ENCODE measurements around the gene ECI1.

ECI1 gene

DNA sequence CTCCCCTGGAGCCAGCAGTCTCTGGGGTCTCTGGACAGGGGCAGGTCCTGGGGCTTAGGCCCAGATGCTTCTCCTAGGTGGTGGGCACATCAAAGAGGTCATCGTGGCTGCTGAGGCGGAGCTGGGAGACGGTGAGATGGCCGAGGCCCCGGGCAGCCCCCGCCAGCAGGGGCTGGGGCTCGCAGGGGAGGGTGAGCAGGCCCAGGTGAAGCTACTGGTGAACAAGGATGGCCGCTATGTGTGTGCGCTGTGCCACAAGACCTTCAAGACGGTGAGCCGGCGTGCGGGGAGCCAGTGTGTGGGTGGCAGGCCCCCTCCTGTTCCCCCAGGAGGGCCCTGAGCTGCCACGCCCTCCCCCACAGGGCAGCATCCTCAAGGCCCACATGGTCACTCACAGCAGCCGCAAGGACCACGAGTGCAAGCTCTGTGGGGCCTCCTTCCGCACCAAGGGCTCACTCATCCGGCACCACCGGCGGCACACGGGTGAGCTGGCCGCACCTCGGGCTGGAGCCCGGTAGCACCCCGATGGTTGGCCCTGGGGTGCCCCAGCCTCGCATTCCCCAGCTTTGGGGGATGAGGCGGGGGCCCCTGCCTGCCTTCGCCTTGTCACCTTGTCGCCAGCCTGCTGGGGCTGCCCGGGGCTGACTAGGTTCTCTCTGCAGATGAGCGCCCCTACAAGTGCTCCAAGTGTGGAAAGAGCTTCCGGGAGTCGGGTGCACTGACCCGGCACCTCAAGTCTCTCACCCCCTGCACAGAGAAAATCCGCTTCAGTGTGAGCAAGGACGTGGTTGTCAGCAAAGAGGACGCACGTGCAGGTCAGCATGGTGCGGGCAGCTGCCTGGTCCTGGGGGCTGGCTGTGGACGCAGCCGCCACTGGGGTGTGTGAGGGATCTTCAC lies 19.0 kb downstream of the ECI1 start:
- no peak for DNase-seq

DNA sequence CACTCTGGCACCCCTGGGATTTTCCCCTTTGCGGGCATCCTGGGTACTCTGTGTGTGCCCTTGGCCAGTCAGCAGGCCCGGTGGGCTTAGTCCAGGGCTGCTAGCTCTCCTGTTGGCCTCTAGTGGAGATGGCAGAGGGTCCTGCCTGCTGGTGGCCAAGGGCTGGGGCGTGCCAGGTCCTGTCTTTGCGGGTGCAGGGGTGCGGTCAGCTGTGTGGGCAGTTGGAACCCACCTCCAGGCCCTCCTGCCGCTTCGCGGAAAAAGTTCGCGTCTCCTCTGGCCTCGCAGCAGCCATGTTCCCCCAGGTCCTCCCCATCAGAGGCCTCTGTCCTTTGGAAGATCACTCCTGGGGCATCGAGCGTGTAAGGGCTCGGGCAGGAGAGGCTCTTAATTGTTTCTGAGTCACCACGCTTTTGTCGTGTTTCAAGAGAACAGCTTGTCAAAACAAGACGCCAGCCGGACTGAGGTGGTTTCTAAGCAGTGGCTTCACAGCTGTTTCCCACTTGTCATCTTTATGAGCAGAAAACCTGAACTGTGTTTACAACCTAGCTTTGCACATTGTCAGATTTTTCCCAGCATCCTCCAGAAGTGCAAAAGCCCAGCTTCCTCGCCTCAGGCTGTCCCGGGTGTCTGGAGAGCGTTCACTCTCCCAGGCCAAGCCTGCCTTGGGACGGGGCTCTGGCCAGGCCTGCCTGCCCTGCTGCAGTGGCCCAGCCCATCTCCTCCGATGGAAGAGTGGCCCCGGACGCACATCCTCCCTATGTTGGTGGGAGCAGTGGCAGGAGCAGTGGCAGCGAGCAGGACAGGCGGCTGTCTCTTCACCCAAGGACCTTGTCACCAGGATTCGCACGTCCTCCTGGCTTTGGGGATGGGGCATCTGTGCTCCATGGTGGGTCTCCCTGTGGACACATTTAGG lies 20.1 kb downstream of the ECI1 start:
- no peak for DNase-seq

DNA sequence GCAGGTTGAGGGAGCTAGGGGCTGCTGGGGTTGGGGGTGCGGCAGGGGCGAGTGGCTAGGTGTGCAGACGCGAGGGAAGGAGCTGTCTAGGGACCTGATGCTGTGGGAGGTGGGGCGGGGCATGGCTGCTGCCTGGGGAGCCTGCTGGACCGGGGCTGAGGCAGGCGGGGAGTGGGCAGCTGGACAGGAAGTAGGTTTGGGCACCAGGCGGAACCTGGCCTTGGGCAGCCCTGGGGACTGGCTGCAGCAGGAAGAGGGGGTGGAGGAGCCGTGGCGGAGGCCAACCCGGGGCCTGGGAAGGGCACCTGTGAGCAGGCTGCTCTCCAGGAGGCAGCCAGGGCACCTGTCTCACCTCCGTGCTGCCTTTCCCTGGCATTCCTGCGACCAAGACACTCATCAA lies 21.0 kb downstream of the ECI1 start:
- DNase-seq = no peak

DNA sequence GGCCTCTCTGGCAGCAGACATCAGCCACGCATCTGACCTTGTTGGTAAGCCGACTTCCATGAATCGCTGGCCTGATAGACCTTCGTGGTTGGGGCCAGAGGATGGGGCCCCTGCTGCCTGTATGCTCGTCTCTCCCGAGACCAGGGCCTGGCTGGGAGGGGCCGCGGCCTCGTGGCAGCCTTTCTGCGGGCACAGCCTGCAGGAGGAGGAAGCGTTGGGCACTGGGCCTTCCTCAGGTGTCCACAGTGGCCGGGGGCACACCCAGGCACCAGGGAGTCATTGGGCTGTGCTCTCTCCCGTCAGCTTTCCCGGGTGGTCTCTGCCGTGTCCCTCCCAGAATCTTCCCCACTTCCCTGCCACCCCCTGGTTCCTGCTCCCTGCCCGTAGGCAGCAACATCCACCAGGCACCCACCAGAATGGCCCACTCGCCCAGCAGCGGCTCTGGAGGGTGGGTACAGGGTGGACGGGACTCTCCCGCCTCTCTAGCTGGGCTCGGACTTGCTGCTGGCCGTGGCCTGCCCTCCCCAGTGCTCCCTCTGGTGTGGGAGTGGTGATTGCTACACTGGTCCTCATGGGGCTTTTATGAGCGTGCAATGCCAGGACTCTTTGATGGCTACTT lies 21.6 kb downstream of the ECI1 start:
- DNase-seq = no peak

DNA sequence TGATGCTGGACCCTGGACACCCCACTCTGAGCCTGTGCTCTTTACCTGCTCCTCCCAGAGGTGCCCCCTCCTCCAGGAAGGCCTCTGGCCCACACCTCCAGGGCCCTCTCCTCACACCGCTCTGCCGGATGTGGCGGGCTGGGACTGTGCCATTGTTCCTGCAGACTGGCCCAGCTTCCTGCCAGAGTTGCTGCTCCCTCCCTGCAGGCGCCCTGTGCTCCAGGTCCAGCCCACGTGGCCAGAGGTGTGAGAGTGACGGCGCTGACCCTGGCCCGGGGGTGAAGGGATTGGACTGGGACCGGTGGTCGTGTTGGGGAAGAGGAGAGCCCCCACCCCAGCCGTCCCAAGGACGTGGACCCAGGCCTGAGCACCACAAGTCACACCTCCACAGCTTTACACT lies 22.3 kb downstream of the ECI1 start:
- no peak for DNase-seq

DNA sequence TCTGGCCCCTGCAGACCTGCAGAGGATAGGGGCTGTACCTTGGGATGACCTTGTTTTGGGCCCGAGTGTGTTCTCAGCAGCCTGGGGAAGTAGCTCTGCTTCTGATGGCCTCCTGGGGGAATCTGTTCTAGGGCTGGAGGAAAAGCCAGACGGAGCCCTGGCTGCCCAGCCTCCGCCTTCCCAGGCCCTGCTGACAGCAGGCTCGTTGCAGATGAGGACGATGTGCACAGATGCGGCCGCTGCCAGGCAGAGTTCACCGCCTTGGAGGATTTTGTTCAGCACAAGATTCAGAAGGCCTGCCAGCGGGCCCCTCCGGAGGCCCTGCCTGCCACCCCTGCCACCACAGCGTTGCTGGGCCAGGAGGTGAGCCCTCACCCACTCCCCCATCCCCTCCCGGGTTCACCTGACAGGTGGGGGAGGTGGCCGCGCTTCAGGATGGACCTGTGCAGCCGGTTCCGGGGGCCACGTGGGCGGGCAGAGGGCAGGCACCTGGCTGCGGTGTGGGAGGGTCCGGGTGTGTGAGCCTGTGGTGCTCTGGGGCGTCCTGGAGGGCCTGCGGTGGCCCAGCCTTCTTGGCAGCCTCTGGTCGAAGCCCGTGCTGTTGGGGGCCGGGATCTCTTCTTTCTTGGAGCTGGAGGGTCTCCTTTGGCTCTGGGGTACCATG lies 23.1 kb downstream of the ECI1 start:
- no peak for DNase-seq

DNA sequence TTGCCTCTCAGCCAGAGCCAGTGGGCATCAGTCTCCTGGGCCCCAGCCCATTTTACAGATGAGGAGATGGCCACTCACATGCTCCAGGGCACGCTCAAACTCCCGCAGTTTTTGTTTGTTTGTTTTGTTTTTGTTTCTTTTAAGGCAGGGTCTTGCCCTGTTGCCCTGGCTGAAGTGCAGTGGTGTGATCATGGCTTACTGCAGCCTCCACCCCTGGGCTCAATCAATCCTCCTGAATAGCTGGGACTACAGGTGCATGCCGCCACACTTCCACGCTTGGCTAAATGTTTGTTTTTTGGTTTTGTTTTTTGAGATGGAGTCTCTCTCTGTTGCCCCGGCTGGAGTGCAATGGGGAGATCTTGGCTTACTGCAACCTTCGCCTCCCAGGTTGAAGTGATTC lies 24.5 kb downstream of the ECI1 start:
- DNase-seq = no peak

DNA sequence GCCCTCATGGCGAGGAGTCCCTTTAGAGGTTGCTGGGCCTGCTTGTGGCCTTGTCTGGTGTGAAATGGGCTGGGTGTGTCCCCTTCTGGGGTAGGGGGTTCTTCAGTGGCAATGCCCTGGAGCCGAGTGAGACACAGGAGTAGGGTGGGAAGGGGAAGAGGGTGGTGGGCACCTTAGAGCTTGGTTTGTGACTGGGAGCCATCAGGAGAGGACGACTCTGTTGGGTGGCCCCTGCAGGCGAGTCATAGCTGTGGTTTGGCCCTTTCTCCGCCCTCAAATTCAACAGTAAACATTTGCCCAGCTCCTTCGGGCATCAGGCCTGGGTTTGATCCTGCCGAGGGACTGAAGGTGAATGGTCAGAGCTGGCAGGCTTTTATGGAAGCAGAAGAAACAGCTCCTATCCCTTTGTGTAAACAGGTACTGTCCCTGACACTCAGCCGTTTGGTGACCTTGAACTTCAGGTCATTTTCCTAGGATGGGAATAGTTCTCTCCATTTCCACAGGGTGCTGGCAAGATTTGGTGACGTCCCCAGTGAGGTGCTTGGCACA lies 25.1 kb downstream of the ECI1 start:
- no peak for DNase-seq

DNA sequence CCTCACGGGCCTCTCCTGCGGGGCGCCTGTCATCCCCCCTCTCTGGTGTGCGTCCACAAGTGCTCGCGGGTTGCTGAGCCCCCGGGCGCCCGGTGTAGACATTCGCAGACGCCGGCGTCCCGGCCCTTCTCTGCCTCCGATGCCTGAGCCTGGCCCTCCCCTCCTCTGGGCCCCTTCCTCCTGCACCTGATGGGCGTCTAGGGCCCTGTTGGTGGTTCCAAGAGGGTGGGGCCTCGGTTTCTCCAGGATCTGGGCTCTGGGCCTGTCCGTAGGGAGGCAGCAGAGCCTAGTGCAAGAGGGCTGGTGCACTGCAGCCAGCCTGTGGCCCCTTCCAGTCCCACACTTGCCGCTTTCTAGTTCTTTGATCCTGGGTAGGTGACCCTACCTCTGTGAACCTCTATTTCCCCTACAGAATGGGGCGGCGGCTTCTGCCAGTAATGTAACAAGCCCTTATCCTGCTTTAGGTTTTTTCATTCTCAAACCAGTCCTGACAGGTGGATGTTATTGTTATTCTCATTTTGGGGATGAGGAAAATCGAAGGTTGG lies 27.4 kb downstream of the ECI1 start:
- peak; percentile 29 for DNase-seq

DNA sequence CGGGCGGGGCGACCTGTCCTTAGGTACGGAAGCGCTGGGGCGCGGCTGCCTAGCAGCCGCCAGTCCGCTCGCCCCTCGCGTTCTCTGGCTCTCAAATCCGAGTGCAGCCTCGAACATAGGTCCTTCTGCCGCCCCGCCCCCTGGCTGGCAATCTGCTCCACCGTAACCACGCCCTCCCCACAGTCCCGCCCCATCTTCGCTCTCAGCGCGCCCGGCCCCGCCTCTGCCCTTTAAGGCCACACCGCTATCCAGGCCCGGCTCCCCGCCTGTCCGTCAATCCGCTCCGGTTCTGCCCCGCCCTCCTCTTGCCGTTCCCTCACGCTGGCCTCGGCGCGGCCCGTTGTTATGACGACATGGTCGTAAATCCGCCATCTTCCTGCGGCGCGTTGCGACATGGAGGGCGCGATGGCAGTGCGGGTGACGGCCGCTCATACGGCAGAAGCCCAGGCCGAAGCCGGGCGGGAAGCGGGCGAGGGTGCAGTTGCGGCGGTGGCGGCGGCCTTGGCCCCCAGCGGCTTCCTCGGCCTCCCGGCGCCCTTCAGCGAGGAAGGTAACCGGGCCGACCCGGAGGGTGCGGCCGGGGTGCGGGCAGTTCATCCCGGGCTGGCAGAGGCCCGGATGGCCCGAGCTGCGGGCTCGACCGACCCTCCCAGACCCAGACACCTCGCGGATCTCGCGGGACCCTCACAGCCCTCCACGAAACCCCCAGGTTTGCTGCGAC lies 28.0 kb downstream of the ECI1 start, which contains the start of gene E4F1:
Gene E4F1 (plus strand): TSS at position 371 of the 721 bp plus-strand sequence. CDS start 23 bp downstream, at position 394.
- DNase-seq = peak; percentile 100

DNA sequence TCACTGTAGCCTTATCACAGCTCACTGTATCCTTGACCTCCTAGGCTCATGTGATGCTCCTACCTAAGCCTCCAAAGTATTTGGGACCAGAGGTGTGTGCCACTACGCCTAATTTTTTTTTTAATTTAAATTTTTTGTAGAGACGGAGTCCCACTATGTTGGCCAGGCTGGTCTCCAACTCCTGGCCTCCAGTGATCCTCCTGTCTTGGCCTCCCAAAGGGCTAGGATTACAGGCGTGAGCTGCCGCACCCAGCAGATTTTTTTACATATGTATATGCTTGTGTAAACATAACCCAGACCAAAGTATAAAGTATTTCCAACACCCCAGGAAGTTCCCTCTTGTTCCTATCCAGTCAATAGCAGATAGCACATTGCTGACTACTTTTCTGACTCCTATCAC lies 35.1 kb downstream of the ECI1 start:
- no peak for DNase-seq

DNA sequence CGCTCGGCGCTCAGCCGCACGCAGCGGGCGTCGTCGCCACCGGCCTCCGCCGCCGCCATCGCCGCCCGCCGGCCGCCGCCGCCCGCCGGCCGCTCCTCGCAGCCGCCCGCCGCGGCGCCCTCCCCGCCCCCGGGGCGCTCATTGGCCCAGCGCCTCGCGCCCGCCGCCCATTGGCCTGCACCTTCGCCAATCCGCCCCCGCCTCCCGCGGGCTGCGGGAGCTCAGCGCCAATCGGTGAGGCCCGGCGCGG lies 36.7 kb downstream of the ECI1 start, which contains the start of gene PGP:
Gene PGP (minus strand): TSS at position 122 of the 250 bp plus-strand sequence. CDS start 63 bp downstream, at position 59.
- DNase-seq = no peak

DNA sequence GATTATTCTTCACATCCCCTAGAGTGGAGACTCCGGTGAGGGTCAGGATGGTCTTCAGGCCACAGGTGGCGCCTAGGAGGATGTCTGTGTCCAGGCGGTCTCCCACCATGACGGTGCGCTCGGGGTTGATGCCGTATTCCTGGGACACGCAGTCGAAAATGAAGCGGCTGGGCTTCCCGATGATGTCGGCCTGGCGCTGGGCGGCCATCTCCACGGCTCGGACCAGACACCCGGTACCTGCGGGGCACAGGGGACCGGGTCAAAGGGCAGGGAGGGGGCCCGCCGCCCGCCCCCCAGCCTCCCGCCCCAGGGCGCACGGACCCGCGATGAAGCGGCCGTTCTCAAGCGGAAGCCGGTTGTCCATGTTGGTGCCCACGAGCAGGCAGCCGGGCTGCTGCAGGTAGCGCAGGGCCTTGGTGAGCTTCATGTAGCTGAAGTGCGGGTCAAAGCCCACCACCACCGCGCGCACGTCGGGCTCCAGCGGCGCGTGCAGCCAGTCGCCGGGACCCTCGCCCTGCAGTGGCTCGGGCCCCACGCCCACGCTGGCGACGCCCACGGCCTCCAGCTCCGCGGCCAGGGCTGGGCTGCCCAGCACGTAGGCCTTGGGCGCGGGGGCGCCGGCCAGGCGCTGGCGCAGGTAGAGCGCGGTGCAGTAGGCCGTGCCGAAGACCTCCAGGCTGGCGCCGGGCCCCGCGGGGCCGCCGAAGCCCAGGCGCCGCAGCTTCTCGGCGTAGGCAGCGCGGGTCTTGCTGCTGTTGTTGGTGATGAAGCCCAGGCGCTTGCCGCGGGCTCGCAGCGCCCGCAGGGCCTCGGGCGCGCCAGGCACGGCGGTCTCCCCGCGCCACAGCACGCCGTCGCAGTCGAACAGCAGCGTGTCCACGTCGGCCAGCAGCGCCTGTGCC lies 37.3 kb downstream of the ECI1 start:
- DNase-seq = no peak

DNA sequence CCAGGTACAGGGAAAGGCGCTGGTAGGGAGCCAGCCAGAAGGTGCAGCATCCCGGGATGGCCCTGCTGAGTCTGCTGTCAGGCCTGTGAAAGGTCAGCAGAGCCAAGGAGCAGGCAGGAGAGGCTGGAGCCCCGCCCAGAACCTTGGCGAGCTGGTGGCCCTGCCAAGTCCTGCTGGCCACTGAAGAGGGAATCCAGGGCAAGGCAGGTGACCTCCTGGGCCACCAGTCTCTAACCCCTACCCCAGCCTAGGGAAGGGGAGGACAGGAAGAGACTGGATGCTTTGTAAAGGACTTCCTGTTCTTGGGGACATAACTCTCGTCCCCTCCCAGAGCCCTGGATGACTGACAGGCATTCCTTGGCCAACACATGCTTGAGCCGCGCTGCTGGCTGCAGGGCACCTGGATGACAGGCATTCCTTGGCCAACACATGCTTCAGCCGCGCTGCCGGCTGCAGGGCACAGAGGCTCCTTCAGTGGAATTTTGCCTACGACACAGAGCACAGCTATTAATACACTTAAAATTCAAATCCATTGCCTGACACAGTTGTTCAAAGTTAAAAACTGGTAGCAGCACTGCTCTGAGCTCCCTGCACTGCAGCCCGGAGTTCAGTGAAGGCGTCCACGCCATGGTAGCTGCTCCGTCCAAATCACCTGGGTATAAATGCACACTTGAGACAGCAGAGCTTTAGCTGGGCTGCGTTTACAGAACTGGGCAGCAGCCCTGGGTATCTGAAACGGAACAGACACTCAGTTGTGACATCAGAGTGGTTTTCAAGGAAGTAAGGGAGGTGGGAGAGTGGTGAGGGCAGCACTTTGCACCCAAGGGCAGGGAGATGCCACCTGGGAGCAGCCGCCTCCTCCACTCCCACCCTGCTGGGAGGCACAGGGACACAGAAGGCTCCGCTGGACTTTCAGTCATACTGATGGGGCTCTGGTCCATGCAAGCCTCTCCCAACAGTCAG lies 38.7 kb downstream of the ECI1 start:
- no peak for DNase-seq

DNA sequence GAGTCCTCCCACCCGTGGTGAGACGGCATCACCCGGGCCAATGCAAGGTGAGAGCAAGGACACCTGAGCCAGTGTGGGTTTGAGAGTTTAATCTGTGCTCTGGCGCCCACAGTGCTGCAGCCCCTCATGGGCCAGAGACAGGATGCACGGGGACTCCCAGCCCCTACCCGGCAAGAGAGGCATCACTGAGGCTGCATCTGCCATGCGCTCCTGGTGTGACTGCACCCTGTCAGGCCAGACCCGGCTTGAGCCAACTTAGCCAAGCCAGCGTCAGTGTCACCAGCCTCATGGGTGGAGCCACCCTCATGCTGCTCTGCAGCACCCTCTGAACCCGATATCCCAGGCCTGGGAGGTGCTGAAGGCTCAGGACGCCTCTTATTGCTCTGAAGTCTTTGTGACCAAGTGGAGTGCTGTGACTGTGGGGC lies 39.5 kb downstream of the ECI1 start:
- DNase-seq = no peak

DNA sequence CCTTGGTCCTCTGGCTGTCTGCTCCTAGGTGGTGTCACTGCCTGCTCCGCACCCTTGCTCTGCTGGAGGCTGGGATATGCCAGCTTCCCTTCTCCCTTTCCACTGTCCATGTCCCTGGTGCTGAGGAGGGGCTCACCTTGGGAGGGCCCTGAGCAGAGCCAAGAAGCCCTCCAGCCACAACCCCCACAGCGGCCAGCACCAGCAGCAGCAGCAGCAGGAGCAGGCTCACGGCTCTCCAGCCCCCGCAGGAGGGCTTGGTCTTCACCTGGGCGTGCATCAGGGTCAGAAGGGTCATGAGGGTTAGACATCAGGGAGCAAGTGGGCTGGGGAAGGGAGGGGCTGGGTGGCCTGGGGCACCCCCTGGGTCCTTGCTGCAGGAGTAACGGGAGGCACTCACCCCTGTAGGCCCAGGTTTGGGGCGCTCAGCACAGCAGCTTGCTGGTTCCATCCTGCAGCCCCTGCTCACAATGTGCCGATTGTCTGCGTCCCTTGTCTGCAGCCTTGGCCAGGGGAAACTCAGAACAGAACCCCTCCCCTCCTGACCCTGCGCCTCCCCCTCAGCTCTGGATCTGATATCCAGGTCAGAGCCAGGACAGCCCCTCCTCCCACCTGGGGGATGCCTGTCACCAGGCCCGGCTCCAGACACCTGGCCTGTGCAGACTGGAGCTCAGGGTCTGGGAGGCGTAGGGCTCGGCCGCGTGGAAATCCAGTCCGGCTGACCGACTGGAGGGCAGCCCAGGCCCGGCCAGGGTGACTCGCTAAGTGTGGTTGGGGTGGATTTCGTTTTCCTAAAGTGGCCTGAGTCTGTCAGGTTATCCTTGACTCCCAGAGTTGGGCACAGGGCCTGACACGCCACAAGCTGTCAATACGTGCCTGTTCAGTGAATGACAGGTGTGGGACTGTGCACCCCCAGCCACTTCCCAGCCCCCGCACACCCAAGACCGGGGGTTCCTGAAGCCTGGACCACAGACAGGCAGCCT lies 40.7 kb downstream of the ECI1 start, which contains the start of gene BRICD5:
Gene BRICD5 (minus strand): TSS at position 478 of the 980 bp plus-strand sequence. CDS start 30 bp downstream, at position 448.
- no peak for DNase-seq

DNA sequence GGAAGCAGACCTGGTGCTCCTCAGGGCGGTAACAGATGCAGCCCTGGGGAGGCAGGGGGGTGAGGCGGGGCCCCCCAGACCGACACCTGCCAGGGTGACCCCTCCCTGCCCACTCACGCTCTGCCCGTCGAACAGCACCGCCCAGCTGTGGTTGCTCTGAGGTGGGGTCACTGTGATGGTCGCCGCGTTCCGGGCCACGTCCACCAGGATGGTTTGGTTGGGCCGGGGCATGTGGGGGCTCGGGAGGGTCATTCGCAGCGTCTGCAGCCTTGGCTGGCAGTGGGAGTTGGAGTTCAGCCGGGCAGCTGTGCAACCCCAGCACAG lies 41.4 kb downstream of the ECI1 start:
- no peak for DNase-seq

All from stimulated activated CD4-positive, alpha-beta T cell treated with anti-CD3 and anti-CD28 coated beads, Interleukin-4, amount 100 ng/mL, for 24 hours (primary cell).